GM23338 (cell line): ENCODE data around the gene ADD3. TPM values are rescaled to one million over a fixed set of nuclear protein-coding genes. Genes with fewer than 3 reads are reported as not detected.

Experiments
- ATAC-seq: fragments of 200-7000 bp; cut with Tn5 transposase; 3 replicates; pipeline ENCODE4 v1.9.1; 2020
- DNase-seq: peaks from one replicate; pipeline ENCODE4 v3.0.0-alpha.2; 2015; ENCODE audit warnings: low spot score
- H2AFZ ChIP-seq: fragments of 200-600 bp; sonication (generic); 2 replicates; pipeline ENCODE4 v1.8.0; 2016; ENCODE audit warnings: antibody characterized with exemption, mild to moderate bottlenecking, moderate library complexity
- H3F3A ChIP-seq: fragments of 200-600 bp; sonication (generic); replicated peaks from 2 replicates; pipeline ENCODE4 v1.8.0; 2017; ENCODE audit warnings: antibody characterized with exemption, mixed run types, low read depth
- H3K27ac ChIP-seq: fragments of 200-600 bp; sonication (generic); 2 replicates; pipeline ENCODE4 v1.6.1; 2016; ENCODE audit warnings: low read depth
- H3K27me3 ChIP-seq: fragments of 200-600 bp; sonication (generic); 2 replicates; pipeline ENCODE4 v1.8.0; 2016; ENCODE audit warnings: mild to moderate bottlenecking, mixed run types, moderate library complexity; ENCODE audit not compliant: insufficient read depth
- H3K36me3 ChIP-seq: fragments of 200-600 bp; sonication (generic); 2 replicates; pipeline ENCODE4 v1.8.0; 2016; ENCODE audit warnings: mild to moderate bottlenecking; ENCODE audit not compliant: insufficient read depth
- H3K4me1 ChIP-seq: fragments of 200-600 bp; sonication (generic); 2 replicates; pipeline ENCODE4 v1.8.0; 2016; ENCODE audit warnings: mild to moderate bottlenecking, moderate library complexity; ENCODE audit not compliant: insufficient read depth
- H3K4me2 ChIP-seq: fragments of 200-600 bp; sonication (generic); 2 replicates; pipeline ENCODE4 v1.7.1; 2017; ENCODE audit warnings: mixed run types
- H3K4me3 ChIP-seq: fragments of 200-600 bp; sonication (generic); 2 replicates; pipeline ENCODE4 v1.6.1; 2016; ENCODE audit warnings: mixed run types
- H3K79me2 ChIP-seq: fragments of 200-600 bp; sonication (generic); replicated peaks from 2 replicates; pipeline ENCODE4 v1.8.0; 2017; ENCODE audit warnings: mild to moderate bottlenecking; ENCODE audit not compliant: insufficient read depth
- H3K9me2 ChIP-seq: fragments of 200-600 bp; sonication (generic); 2 replicates; pipeline ENCODE4 v1.8.0; 2017; ENCODE audit not compliant: insufficient read depth
- H4K20me1 ChIP-seq: fragments of 200-600 bp; sonication (generic); replicated peaks from 2 replicates; pipeline ENCODE4 v1.8.0; 2017; ENCODE audit warnings: mild to moderate bottlenecking; ENCODE audit not compliant: insufficient read depth
- H3K27ac Mint-ChIP-seq: 2 replicates; pipeline ENCODE4 v1.8.0; 2020; ENCODE audit warnings: inconsistent platforms, mild to moderate bottlenecking, moderate library complexity, mixed read lengths
- H3K27me3 Mint-ChIP-seq: 3 replicates; pipeline ENCODE4 v1.8.0; 2022; ENCODE audit warnings: low read depth, mild to moderate bottlenecking, moderate library complexity, mixed read lengths, inconsistent platforms; ENCODE audit not compliant: insufficient read depth, poor library complexity
- H3K36me3 Mint-ChIP-seq: 3 replicates; pipeline ENCODE4 v1.8.0; 2021; ENCODE audit warnings: low read depth, mild to moderate bottlenecking, inconsistent platforms, moderate library complexity, mixed read lengths
- H3K4me1 Mint-ChIP-seq: 3 replicates; pipeline ENCODE4 v1.8.0; 2020; ENCODE audit warnings: mild to moderate bottlenecking, inconsistent platforms, mixed read lengths
- H3K4me3 Mint-ChIP-seq: 3 replicates; pipeline ENCODE4 v1.8.0; 2021; ENCODE audit warnings: moderate library complexity, mild to moderate bottlenecking, inconsistent platforms, mixed read lengths
- H3K9me3 Mint-ChIP-seq: 3 replicates; pipeline ENCODE4 v1.8.0; 2020; ENCODE audit warnings: moderate library complexity, mild to moderate bottlenecking, inconsistent platforms, mixed read lengths
- CREB1 ChIP-seq: fragments of 250-450 bp; sonication (Bioruptor Pico); IDR thresholded peaks from 2 replicates; pipeline ENCODE4 v1.5.0; 2020; ENCODE audit warnings: low read depth, mild to moderate bottlenecking, moderate library complexity
- EZH2 ChIP-seq: fragments of 200-600 bp; sonication (generic); IDR thresholded peaks from one replicate; pipeline ENCODE4 v1.8.0; 2017; ENCODE audit warnings: antibody characterized with exemption, mild to moderate bottlenecking, low read depth; ENCODE audit not compliant: unreplicated experiment
- EZH2phosphoT487 ChIP-seq: fragments of 200-600 bp; sonication (generic); IDR thresholded peaks from one replicate; pipeline ENCODE4 v1.8.1; 2018; ENCODE audit warnings: antibody characterized with exemption; ENCODE audit not compliant: unreplicated experiment
- STAT1 ChIP-seq: IDR thresholded peaks from one replicate; pipeline ENCODE4 v1.6.1; 2016; ENCODE audit warnings: antibody characterized with exemption; ENCODE audit not compliant: unreplicated experiment
- ZNF331 ChIP-seq: fragments of 250-450 bp; sonication (Bioruptor Pico); IDR thresholded peaks from 2 replicates; pipeline ENCODE4 v1.5.0; 2020; ENCODE audit warnings: low read depth, mild to moderate bottlenecking, moderate library complexity
- polyA plus RNA-seq: library from polyadenylated mRNA; unstranded; fragments of >200 nt; fragmentation: Nextera tagmentation; extraction: Ambion mirVana; gene quantifications from 2 replicates; pipeline ENCODE4 v1.2.1, GENCODE V29; 2016
- total RNA-seq: library from RNA; depleted of rRNA; stranded (reverse); fragments of >200 nt; shearing (Covaris generic); gene quantifications from 2 replicates; pipeline ENCODE4 v1.2.3, GENCODE V29; 2014
- TF ChIP-seq, protein P1 (sequence below): IDR thresholded peaks from one replicate; pipeline ENCODE4 v1.6.1; 2018; ENCODE audit warnings: antibody characterized with exemption; ENCODE audit not compliant: unreplicated experiment
- TF ChIP-seq, protein P2 (sequence below): fragments of 250-450 bp; sonication (Bioruptor Pico); IDR thresholded peaks from 2 replicates; pipeline ENCODE4 v1.5.0; 2020; ENCODE audit warnings: mild to moderate bottlenecking, moderate library complexity
- TF ChIP-seq, protein P3 (sequence below), 2 experiments: fragments of 200-600 bp in 1 of 2; sonication (generic) in 1 of 2; conservative IDR thresholded peaks; 2 replicates each; pipeline versions ENCODE4 v1.5.1 to v1.6.1; 2016 to 2017; ENCODE audit warnings: antibody characterized with exemption in 2 of 2, low read depth in 2 of 2, mild to moderate bottlenecking in 2 of 2, moderate library complexity in 1 of 2

Gene ADD3
- total and polyA plus RNA-seq, 2 experiments from 2014 or later, result 68.5 to 767 TPM

DNA sequence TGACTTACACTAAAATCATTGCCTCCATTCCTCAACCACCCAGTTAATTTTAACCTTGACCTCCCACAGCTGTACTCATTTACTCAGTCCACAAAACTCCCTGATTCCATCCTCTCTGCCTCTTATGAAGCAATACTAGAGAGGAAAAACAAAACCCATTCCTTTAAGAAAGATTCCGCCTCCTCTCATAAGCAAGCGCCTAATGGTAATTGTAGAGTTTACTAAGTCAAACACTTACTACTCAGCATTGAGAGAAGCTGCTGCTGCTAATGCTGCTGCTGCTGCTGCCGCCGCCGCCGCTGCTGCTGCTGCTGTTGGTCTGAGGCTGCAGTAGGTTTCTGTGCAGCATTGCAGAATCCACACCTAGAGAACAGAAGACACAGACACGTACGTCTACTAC is 2.1 kb upstream of the ADD3 start:
- TF ChIP-seq EZH2 (no peak), CREB1 (CRISPR knock-in tag) (no peak), EZH2phosphoT487 (no peak), STAT1 (no peak), ZNF331 (no peak)
- TF ChIP-seq, protein P1, sequence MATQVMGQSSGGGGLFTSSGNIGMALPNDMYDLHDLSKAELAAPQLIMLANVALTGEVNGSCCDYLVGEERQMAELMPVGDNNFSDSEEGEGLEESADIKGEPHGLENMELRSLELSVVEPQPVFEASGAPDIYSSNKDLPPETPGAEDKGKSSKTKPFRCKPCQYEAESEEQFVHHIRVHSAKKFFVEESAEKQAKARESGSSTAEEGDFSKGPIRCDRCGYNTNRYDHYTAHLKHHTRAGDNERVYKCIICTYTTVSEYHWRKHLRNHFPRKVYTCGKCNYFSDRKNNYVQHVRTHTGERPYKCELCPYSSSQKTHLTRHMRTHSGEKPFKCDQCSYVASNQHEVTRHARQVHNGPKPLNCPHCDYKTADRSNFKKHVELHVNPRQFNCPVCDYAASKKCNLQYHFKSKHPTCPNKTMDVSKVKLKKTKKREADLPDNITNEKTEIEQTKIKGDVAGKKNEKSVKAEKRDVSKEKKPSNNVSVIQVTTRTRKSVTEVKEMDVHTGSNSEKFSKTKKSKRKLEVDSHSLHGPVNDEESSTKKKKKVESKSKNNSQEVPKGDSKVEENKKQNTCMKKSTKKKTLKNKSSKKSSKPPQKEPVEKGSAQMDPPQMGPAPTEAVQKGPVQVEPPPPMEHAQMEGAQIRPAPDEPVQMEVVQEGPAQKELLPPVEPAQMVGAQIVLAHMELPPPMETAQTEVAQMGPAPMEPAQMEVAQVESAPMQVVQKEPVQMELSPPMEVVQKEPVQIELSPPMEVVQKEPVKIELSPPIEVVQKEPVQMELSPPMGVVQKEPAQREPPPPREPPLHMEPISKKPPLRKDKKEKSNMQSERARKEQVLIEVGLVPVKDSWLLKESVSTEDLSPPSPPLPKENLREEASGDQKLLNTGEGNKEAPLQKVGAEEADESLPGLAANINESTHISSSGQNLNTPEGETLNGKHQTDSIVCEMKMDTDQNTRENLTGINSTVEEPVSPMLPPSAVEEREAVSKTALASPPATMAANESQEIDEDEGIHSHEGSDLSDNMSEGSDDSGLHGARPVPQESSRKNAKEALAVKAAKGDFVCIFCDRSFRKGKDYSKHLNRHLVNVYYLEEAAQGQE, result no peak
- TF ChIP-seq, protein P2, sequence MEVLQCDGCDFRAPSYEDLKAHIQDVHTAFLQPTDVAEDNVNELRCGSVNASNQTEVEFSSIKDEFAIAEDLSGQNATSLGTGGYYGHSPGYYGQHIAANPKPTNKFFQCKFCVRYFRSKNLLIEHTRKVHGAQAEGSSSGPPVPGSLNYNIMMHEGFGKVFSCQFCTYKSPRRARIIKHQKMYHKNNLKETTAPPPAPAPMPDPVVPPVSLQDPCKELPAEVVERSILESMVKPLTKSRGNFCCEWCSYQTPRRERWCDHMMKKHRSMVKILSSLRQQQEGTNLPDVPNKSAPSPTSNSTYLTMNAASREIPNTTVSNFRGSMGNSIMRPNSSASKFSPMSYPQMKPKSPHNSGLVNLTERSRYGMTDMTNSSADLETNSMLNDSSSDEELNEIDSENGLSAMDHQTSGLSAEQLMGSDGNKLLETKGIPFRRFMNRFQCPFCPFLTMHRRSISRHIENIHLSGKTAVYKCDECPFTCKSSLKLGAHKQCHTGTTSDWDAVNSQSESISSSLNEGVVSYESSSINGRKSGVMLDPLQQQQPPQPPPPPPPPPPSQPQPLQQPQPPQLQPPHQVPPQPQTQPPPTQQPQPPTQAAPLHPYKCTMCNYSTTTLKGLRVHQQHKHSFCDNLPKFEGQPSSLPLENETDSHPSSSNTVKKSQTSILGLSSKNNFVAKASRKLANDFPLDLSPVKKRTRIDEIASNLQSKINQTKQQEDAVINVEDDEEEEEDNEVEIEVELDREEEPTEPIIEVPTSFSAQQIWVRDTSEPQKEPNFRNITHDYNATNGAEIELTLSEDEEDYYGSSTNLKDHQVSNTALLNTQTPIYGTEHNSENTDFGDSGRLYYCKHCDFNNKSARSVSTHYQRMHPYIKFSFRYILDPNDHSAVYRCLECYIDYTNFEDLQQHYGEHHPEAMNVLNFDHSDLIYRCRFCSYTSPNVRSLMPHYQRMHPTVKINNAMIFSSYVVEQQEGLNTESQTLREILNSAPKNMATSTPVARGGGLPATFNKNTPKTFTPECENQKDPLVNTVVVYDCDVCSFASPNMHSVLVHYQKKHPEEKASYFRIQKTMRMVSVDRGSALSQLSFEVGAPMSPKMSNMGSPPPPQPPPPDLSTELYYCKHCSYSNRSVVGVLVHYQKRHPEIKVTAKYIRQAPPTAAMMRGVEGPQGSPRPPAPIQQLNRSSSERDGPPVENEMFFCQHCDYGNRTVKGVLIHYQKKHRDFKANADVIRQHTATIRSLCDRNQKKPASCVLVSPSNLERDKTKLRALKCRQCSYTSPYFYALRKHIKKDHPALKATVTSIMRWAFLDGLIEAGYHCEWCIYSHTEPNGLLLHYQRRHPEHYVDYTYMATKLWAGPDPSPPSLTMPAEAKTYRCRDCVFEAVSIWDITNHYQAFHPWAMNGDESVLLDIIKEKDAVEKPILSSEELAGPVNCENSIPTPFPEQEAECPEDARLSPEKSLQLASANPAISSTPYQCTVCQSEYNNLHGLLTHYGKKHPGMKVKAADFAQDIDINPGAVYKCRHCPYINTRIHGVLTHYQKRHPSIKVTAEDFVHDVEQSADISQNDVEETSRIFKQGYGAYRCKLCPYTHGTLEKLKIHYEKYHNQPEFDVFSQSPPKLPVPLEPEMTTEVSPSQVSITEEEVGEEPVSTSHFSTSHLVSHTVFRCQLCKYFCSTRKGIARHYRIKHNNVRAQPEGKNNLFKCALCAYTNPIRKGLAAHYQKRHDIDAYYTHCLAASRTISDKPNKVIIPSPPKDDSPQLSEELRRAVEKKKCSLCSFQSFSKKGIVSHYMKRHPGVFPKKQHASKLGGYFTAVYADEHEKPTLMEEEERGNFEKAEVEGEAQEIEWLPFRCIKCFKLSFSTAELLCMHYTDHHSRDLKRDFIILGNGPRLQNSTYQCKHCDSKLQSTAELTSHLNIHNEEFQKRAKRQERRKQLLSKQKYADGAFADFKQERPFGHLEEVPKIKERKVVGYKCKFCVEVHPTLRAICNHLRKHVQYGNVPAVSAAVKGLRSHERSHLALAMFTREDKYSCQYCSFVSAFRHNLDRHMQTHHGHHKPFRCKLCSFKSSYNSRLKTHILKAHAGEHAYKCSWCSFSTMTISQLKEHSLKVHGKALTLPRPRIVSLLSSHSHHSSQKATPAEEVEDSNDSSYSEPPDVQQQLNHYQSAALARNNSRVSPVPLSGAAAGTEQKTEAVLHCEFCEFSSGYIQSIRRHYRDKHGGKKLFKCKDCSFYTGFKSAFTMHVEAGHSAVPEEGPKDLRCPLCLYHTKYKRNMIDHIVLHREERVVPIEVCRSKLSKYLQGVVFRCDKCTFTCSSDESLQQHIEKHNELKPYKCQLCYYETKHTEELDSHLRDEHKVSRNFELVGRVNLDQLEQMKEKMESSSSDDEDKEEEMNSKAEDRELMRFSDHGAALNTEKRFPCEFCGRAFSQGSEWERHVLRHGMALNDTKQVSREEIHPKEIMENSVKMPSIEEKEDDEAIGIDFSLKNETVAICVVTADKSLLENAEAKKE (CRISPR knock-in tag), result no peak
- TF ChIP-seq, protein P3, sequence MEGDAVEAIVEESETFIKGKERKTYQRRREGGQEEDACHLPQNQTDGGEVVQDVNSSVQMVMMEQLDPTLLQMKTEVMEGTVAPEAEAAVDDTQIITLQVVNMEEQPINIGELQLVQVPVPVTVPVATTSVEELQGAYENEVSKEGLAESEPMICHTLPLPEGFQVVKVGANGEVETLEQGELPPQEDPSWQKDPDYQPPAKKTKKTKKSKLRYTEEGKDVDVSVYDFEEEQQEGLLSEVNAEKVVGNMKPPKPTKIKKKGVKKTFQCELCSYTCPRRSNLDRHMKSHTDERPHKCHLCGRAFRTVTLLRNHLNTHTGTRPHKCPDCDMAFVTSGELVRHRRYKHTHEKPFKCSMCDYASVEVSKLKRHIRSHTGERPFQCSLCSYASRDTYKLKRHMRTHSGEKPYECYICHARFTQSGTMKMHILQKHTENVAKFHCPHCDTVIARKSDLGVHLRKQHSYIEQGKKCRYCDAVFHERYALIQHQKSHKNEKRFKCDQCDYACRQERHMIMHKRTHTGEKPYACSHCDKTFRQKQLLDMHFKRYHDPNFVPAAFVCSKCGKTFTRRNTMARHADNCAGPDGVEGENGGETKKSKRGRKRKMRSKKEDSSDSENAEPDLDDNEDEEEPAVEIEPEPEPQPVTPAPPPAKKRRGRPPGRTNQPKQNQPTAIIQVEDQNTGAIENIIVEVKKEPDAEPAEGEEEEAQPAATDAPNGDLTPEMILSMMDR (conservative IDR thresholded peaks at IDR 0.05; ENCODE audit: low read depth in 2 of 2), result no peak
- Histone ChIP-seq H3K4me3 (peak overlapping the region; percentile 63), H3K79me2 (peaks cover 23% of the 10 kb centered on the region), H3K9me2 (no peaks in the 10 kb centered on the region), H3K36me3 (no peaks in the 10 kb centered on the region), H2AFZ (peak overlapping the region; percentile 54), H3K27ac (peak overlapping the region; percentile 57; the same call in 1 of the 2 replicates), H3K4me2 (peak overlapping the region; percentile 87), H3F3A (no peaks in the 10 kb centered on the region), H4K20me1 (0 out of 2 replicates have a peak, but pooled peaks cover 6% of the 10 kb centered on the region), H3K4me1 (peaks cover 61% of the 10 kb centered on the region), H3K27me3 (peaks cover 11% of the 10 kb centered on the region)
- DNase-seq (peak; percentile 52), ATAC-seq (no peak)
- Mint-ChIP-seq H3K36me3 (no peaks in the 10 kb centered on the region), H3K27ac (no peak overlapping the region), H3K4me1 (peaks cover 44% of the 10 kb centered on the region), H3K4me3 (no peak overlapping the region), H3K27me3 (peaks cover 1% of the 10 kb centered on the region), H3K9me3 (no peaks in the 10 kb centered on the region)
